Neural crest cell (in vitro differentiated cells): ENCODE measurements around the gene POTED. TPM values are rescaled to one million over a fixed set of nuclear protein-coding genes. Genes with fewer than 3 reads are reported as not detected.
"Not testable (repeated sequence)": the region's sequence is repeated elsewhere in the genome, so short reads cannot be mapped to it uniquely, and the experiment has no call there.

Source experiments
- DNase-seq: peaks from one replicate; pipeline ENCODE4 v3.0.0; 2021; ENCODE audit warnings: low read depth, mixed read lengths, low spot score
- H3K27ac Mint-ChIP-seq: one replicate; pipeline ENCODE4 v1.8.0; 2021; ENCODE audit warnings: mild to moderate bottlenecking, mixed read lengths; ENCODE audit not compliant: unreplicated experiment
- H3K27me3 Mint-ChIP-seq: 2 replicates; pipeline ENCODE4 v1.8.0; 2021; ENCODE audit warnings: low read depth, mild to moderate bottlenecking, mixed read lengths
- H3K36me3 Mint-ChIP-seq: 2 replicates; pipeline ENCODE4 v1.8.0; 2021; ENCODE audit warnings: low read depth, mild to moderate bottlenecking, mixed read lengths
- H3K4me1 Mint-ChIP-seq: 2 replicates; pipeline ENCODE4 v1.8.0; 2021; ENCODE audit warnings: mixed read lengths
- H3K4me3 Mint-ChIP-seq: one replicate; pipeline ENCODE4 v1.8.0; 2021; ENCODE audit warnings: mild to moderate bottlenecking, mixed read lengths
- H3K9me3 Mint-ChIP-seq: 2 replicates; pipeline ENCODE4 v1.8.0; 2021; ENCODE audit warnings: mixed read lengths
- long read RNA-seq: library from polyadenylated mRNA; unstranded; transcript quantifications from one replicate; pipeline ENCODE4 v2.0.0, GENCODE V29; 2020
- microRNA-seq: library from miRNA; unstranded; fragments of <30 nt; microRNA quantifications from one replicate; pipeline ENCODE4, GENCODE V29; 2020
- total RNA-seq: library from RNA; stranded (reverse); gene quantifications from 2 replicates; pipeline ENCODE4 v1.2.1, GENCODE V29; 2021

The POTED gene
- total RNA-seq: not detected in 2 replicates
- long read RNA-seq: 0 reads

- not testable (repeated sequence) for H3K4me1 Mint-ChIP-seq, H3K27me3 Mint-ChIP-seq, H3K27ac Mint-ChIP-seq
Measured at GRCh38 chr21:13609477-13609876, at the start of gene POTED. POTED (plus strand) TSS chr21:13609777; CDS start chr21:13610229, 452 bp downstream.

GRCh38 chr21:13650101-13650500 lies 40.5 kb downstream of the POTED start:
- not testable (repeated sequence) for H3K4me1 Mint-ChIP-seq, H3K27me3 Mint-ChIP-seq, H3K27ac Mint-ChIP-seq, H3K9me3 Mint-ChIP-seq, H3K36me3 Mint-ChIP-seq, H3K4me3 Mint-ChIP-seq, DNase-seq

More at GRCh38 chr21:13609477-13609876, at the start of gene POTED:
- H3K9me3 Mint-ChIP-seq, H3K36me3 Mint-ChIP-seq, DNase-seq, H3K4me3 Mint-ChIP-seq: not testable (repeated sequence)

- H3K9me3 Mint-ChIP-seq, H3K4me1 Mint-ChIP-seq: not testable (repeated sequence)
Measured at GRCh38 chr21:13651746-13652145, 42.2 kb downstream of the POTED start.

More at GRCh38 chr21:13651746-13652145, 42.2 kb downstream of the POTED start:
- not testable (repeated sequence) for H3K27ac Mint-ChIP-seq, H3K36me3 Mint-ChIP-seq, DNase-seq, H3K27me3 Mint-ChIP-seq, H3K4me3 Mint-ChIP-seq

Small RNA genes lying within 50 kb of the gene (microRNA-seq; reads per million reads assigned to microRNA genes)
- gene MIR3118-1: not detected
